Skeletal muscle cell (primary cell): ENCODE results near the gene AKT3.
A peak's percentile ranks its signal among the peaks of the same experiment; 100 is the strongest.

ENCODE experiments used
- DNase-seq: peaks from one replicate; pipeline ENCODE4 v3.0.0-alpha.2; 2010; ENCODE audit warnings: low read depth
- H3K4me3 ChIP-seq: 2 replicates; pipeline ENCODE4 v1.5.1; 2011; ENCODE audit warnings: low read depth, mild to moderate bottlenecking, control low read depth, low read length, moderate library complexity

The AKT3 gene

DNA sequence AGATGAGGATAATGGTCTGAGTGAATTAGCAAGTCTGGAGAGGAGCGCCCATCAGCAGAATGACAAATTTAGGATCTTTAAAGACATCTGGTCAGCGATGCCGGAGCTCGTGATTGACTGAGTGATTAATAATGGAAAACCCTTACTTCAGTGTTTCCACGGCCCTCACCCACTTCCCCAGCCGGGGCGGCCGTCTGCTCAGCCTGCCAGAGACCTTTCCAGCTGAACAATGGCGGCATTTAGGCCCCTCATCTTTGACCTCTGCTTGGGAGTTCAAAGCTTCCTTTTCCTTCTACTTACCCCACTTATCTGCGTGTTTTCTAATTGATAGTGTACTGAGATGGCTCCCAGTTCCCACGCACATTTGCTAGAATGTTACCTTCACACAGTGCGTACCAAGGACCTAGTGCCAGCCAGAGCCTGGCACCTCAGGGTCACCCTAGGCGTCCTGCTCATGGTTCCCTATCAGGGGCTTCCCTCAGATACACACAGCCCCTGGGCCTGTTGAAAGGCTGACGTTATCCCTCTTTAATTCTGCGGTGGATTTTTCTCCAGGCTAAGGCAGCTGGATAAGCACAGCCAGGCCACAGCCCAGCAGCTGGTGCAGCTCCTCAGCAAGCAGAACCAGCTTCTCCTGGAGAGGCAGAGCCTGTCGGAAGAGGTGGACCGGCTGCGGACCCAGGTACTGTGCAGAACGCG is 361.4 kb downstream of the AKT3 start:
- no peak overlapping the region for H3K4me3 ChIP-seq
- DNase-seq = no peak

DNA sequence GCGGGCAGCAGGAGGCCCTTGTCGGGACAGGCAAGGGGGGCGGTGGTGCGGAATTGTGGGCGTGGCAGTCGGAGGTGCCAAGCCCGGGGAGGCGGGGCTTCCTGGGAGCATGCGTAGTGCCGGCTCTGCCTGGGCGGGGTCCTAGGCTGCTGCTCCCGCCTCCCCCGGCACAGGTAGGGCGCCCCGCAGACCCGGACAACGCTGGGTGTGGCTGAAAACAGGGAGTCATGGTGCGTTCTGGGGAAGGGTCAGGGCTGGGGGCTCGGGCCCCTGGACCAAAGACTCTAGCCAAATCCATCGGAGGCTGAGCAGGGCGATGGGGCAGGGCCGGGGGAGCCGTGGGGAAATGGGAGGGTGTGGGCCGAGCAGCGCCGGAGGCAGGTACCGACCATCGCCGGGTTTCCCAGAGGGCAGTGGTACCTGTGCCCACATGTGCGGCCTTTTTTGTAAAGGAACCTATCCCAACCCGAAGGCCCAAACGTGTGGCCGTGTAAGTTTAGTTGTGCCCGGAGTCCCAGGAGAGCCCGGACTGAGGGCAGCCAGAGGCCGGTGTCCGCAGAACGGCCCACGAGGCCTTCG is 362.3 kb downstream of the AKT3 start:
- DNase-seq = no peak
- H3K4me3 ChIP-seq = no peak overlapping the region

DNA sequence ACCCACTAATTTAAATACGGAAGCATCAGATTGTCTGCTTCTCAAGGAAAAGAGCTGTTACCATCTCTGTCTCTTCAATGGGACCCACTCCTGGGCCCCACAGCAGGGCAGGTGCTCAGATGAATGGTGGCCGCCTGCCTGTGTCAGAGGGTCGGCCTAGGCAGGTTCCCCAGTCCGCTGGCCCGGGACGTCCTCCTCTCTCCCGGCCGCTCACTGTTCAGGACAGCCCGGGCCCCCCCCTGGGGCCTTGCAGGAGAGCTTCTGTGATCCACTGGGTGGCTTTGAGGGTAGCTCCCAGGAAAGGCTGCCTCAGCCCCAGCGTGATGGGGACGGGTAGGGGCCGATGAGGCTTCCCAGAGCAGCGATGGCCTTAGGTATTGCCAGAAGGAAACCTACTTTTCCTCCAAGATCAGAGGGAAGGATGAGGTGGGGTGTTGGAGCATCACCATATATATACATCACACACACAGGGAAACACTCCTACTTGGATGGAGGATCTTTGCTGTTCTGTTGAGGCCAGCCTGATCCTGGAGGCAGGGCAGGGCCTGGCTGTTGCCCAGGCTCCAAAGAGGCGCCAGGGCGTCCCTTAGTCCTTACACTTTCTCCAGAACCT is 362.9 kb downstream of the AKT3 start:
- no peak overlapping the region for H3K4me3 ChIP-seq
- no peak for DNase-seq

DNA sequence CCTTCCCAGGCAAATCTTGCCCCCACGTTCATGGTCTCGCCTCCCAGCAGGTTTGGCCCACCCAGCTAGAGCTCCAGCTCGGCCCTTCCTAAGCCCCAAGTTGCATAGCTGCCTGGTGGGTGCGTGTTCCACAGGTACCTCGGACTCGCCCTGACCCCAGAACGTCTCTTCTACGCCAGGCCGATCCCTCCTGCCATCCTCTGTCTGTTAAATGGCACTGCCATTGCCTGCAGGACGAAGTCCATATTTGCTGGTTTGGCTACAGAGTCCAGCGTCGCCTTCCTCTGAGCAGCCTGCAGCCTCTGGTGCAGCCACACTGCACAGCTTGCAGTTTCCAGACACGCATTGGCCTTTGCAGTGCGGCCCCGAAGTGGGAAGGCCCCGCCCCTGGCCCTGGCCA is 366.1 kb downstream of the AKT3 start:
- no peak overlapping the region for H3K4me3 ChIP-seq
- DNase-seq = no peak

DNA sequence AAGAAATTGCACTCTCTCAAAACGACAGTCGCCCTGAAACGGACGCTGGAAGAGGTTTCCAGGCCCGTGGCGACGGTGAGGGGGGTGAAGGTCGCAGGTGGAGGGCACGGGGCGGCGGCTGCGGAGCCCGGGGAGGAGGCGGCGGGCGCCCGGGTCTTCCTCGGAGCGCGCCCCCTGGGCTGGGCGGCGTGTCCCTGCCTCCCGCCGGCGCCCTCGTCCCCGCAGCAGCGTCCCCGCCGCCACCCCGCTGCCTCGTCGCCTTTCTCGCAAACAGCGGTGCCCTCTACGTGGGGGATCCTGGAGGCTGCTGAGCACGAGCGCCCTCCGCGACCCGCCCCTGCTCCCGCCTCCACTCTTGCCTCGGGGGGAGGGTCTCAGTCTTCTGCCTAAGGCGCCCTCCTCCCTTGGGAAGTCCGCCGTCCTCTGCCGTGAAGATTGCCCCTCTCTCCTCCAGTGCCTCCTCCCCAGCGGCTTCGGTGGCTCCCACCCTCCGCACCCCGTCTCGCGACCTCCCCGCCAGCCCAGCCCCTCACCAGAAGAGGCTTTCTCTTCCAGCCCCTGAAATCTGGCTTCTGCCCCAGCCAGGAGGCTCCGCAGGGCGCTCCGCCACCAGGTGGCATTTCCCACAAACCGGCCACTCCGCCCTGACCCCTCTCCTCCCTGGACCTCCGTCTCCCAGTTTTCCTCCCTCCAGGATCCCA is 366.8 kb downstream of the AKT3 start:
- H3K4me3 ChIP-seq = peak overlapping the region; percentile 29
- no peak for DNase-seq

DNA sequence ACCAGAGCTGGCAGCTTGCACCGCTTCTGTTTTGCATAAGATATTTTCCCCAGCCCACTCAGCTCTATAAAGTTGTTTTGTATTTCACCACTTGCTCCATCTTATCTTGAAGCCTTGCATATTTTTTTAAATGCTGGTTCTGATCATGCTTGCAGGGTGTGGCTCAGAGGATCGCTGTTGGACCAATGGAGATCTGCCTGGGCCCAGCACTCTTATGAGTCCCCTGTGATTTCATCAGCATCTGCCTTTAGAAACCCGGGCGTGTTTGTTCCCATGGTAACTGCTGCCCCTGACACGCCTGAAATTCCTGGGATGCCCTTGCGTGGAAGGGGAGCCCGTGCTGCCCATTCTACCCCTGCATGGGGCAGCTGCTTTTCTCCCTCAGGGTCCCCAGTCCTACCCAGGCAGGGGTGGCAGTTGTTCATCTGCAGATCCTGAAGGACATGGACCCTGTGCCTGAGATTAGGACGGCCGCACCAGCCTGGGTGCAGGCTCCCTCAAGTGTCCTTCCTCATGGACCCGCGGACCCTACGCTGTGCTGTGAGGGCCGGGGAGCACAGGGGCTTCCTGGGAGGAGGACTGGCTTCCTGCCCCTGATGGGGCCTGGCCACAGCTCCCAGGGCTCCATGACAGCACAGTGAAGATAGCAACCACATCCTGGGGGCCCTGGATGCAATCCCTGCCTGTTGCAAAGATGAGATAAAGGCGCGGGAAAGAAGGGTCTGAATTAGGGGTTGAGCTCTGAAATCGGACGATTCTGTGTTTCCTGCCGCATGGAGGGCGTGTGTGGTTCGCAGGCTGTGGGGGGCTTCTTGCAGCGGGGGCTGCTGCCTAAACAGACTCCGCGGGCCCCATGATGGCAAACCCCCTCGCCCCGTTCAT is 367.7 kb downstream of the AKT3 start:
- peak overlapping the region; percentile 29 for H3K4me3 ChIP-seq
- DNase-seq = peak; percentile 36

DNA sequence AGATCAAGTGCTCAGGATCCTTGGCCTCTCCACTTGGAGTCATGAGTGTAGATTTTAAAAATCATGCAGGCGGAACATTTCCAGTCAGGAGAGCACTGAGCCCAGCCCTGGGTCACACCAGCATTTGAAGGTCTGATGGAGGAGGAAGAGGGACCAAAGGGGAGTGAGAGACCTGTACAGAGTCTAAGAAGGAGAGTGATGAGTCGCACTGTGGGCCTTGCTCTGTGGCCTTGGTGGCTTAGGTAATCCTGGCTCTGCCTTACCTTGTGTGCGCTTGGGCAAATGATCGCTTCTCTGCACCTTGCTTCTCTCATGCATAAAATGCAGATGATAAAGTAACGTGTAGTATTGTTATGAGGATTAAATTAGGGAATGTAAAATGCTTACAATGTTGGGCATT is 368.9 kb downstream of the AKT3 start:
- no peak overlapping the region for H3K4me3 ChIP-seq
- no peak for DNase-seq

DNA sequence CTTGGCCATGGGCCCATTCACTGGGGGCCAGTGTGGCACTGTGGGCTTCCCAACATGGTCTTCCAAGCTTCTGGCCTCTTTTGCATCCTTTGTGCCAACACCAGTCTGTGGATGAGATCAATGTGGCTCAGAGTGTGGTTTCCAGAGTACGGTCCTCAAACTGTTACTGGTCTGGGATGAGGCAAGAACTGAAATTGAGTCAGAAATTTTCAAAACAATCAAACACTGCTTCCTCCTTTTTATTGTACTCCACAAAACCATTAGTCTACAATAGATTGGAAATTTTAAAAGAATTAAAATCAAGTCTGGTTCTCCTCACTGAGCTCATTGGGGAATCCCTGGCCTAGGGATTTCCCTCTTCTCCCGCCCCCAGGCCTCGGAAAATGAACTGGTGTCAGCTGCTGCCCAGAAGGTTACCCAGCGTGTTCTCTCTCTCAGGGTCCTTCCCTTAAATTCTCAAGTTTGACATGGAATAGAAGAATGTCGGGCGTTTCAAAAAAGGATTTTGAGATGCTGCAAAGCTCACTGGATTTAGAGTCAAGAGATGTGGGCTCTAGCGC is 372.2 kb downstream of the AKT3 start:
- H3K4me3 ChIP-seq = no peak overlapping the region
- no peak for DNase-seq

DNA sequence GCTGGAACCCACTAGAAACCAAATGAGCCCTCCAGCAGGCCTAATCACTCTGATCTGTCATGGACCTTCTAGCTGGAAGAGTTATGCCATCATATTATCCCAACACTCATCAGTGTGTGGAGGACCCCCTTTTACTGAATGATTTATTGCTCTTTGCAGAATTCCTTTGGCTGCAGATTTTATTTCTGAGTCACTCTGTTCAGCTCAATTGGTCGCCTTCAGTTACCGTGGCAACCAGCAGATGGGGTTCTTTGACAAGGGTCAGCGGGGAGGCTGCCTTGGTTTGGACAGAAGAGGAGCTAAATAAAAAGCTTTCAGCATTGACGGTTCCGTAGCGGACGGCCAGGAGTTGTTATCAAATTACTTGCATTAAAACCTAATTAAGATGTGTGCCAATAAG is 374.1 kb downstream of the AKT3 start:
- no peak overlapping the region for H3K4me3 ChIP-seq
- DNase-seq = no peak

DNA sequence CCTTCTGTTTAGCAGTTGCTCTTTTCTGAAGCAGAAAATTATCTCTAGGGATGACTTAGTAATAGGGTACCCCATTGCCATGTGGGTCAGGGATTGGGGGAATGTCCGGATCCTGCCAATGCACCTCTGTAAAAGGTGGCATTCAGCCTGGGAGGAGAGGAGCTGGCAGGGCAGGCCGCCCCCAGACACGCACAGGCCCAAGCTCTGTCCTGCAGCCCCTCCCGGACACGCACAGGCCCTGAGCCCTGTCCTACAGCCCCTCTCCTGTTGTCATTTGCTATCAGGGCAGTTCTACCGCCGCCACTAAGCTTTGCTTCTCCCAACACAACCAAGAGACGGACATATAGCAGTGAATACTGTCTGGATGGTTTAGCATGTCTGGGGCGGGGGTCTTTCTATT is 375.1 kb downstream of the AKT3 start:
- no peak overlapping the region for H3K4me3 ChIP-seq
- no peak for DNase-seq

DNA sequence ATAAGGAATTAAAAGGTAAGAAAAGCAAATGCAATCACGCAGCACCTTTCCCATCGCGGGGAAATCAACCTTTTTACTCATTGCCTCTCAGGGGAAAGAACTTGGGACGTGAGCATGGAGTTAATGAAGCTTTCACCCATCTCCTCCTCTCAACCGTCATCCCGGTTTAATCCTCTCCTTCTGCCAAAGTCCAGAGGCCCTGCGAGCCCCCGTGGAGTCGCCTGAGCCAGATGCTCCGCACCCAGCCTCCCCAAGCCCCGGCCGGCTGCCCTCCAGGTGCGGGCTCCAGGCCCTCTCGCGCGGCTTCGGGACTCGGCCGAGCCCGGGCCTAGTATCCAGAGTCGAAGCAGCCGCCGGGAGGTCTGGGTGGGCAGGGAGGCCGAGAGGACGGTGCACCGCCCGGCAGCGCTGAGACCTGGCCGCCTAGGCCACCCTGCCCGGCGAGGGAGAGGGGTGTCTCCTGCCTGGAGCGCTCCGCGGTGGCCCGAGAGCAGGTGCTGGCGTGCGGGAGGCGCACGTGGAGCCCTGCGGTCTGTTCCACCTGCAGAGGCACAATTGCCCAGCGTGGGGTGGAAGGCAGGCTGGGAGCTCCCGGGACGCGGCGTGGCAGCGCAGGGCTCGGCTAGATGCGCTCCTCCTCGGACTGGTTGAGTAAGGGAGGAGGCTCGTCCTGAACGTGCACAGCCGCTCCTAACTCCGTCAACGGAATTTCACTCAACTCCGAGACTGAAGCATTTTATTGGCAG is 375.7 kb downstream of the AKT3 start:
- no peak for DNase-seq
- H3K4me3 ChIP-seq = no peak overlapping the region

DNA sequence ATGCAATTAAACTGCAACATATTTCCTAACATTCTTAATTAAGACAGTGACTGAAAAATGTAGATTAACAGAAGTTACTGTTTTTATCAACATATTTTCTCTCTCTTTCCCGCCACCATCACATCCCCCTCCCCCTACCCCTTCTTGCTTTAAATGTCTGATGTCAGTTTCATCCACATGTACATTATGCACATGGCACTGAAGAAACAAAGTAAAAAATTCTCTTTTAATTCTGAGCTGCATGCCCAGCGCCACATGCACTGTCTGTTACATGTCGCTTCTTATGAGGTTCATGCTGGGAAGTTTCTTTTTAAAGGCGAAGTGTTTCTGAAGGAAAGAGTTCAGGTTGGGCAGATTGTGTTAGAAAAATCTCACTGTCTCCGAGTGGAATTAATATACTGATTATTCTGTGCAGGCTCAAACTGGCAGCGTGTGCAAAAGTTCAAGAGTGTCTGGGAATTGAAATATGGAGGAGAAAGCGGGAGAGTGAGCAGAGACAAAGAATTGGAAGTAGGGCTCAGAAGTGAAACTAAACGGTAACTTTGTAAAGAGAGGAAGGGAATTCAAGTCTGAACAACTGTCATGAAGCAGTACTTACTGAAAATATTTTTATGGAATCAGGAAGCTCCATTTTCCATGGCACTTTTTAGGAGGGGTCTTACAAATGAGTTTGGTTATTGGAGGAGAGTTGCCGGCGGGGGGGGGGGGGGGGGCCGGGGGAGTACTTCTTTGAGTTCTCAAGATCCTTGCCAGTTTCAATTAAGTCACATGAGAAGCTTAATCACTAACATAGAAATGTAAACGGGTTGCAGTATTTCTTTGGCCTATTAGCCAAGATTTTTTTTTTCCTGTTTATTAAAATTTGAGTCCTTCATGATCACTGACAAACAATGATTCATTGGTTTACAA is 376.6 kb downstream of the AKT3 start:
- DNase-seq = no peak
- peak overlapping the region; percentile 30 for H3K4me3 ChIP-seq

DNA sequence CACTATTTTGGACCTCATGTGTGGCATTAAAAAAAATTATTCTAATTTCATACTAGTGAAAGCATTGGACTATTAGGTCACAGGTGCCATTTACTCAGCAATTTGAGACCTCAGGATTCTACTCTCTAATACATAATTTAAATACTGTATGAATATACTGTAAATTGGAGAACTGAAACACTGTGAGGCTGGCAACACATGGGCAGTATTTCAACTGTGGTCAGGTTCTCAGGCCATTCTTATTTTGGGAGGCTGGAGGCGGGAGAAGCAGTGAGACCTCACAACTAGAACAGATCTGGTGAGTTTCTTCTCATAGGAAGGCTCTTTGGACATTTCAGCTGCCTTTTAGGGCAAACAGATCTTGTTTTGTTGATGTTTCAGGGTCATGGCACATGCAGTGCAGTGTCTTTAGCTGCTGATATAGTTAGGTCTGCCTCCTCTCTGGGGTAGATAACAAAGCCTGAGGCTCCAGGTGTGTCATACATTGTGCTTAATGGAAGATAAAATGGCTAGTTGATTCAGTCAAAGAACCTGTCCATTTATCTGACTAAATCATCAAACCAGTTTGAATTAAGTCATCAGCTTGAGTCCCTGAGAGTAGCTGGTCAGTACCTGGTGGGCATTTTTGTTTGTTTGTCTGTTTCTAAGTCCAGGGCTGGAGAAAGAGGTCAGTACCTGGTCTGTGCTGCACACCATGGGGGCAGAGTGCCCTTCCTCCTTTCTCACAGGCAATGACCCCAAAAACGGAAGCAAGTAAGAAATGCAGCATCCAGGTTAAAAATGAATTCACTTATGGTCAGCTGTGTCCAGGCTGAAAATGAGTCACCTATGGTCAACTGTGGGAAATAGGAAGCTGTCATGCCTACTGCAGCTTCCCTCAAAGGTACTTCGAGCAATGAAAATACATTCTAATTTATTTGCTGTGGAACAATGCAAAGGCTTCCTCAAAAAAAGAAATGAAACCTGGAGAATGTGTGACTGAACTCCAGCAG is 378.0 kb downstream of the AKT3 start:
- no peak for DNase-seq
- H3K4me3 ChIP-seq = no peak overlapping the region

DNA sequence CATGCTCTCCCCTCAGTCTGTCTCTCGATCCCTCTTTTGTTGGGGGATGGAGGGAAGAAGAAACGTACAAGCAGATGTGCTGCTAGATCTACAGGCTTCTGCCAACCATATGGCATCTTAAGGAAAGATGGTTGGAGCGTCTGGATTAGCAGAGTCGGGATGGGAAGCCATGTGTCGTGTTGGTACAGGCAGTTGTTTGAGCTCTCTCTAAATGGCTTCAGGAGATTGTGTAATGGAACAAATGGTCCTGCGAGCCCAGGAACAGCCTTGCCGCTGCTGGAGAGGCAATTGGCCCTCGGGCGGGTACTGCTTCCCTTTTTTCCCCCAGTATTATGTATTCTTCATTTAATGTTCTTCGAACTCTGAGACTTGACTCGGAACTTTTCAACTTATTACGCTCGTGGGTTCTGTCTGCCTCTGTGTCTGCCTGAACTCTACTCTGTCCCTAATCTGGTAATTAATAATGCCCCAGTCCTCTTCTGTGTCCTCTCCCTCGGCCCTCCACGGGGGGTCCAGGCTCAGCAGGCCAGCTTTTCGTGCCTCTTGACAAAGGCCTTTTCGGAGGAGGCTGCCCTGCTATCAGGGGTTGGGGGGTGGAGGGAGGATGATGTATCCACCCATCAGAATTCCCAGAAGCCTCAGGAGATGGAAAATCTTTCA is 378.9 kb downstream of the AKT3 start:
- DNase-seq = no peak
- no peak overlapping the region for H3K4me3 ChIP-seq

DNA sequence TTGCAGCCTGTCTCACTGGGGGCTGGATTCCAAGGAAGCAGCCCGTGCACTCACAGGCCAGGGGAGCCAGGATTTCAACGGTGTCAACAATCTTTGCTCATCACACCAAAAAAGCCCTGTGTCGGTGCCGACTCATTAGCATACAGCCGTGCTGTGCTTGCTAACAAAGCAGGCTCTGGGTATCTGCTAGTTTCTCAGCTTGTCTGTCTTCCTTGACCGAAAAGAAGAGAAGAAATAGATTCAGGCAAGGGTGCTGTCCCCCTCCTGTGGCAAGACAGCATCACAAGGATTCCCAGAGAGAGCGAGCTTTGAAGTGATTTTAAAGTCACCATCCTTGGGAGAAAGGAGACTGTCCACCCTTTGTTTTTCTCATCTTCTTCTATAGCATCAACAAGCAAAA is 379.5 kb downstream of the AKT3 start:
- DNase-seq = no peak
- H3K4me3 ChIP-seq = no peak overlapping the region

DNA sequence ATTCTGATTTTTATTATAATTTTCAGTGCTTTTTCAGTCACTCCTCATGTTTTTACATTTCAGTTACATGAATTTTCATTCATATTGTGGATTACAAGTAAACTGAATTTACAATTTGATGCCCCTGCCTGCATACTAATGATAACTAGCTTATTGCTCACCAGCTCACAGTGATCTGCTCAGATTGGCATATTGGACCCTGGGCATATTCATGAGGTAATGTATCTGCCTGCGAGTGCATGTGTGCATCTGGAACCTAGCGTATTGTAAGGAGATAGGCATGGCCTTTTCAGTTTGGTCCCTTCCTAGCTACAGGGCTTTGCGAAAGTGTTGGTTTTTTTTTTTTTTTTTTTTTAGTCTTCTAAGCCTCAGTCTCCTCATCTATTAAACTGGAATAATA is 380.5 kb downstream of the AKT3 start:
- no peak overlapping the region for H3K4me3 ChIP-seq
- DNase-seq = no peak
